ENCODE measurements around the gene ACOT7.

- TF ChIP-seq CTCF (conservative IDR thresholded peaks at IDR 0.05; ENCODE audit: low read depth, low read length) (no peak), EZH2phosphoT487 (IDR thresholded peaks at IDR 0.05; ENCODE audit: borderline replicate concordance, low read length) (no peak)
Measured at GRCh38 chr1:6262555-6263420, 130.8 kb downstream of the ACOT7 start.

Data from PC-3 (cell line).